22Rv1 (cell line): ENCODE results near the gene GNG3.

ENCODE experiments used
- CTCF ChIP-seq: fragments of 450-650 bp; IDR thresholded peaks from 2 replicates; pipeline ENCODE4 v1.5.1; 2017; ENCODE audit warnings: mild to moderate bottlenecking
- ZFX ChIP-seq: fragments of 450-650 bp; IDR thresholded peaks from 2 replicates; pipeline ENCODE4 v1.6.1; 2017; ENCODE audit warnings: antibody characterized with exemption, borderline replicate concordance

DNA sequence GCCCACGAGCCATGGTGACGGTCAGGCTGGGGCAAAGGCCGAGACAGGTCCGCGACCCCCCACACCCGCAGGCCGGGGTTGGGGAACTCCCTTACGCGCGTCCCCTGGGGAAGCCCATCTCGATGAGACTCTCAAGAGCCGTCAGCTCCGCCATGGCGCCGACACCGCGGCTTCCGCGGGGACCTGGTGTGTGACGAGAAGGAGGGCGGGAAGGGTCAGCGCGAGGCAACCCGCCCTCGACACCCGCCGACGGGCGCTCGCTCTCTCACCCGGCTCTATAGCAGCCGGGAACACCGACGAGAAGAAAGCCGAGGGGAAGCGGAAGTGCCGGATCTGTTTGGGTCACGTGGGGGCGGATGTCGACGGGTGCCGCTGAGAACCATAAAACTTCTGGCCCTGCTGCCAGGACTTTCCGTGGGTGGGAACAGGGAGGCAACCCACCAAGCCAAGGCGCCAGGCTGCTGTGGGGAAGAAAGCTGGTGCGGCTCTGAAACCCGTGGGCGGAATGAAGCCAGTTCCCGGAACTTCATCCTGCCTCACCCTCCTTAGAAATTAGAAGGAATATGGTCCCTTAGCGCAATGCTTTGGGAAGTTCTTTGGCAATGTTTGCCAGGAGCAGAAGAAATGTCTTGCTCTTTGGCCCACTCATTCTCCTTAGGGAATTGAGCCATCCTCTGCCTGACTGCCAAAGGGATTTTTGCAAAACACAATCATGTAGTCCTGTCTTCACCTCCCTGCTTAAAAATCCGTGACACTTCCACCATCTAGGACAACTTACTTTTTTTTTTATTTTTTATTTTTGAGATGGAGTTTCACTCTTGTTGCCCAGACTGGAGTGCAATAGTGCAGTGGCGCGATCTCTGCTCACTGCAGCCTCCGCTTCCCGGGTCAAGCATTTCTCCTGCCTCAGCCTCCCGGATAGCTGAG lies 28.4 kb upstream of the GNG3 start, which contains the start of gene UBXN1:
- TF ChIP-seq CTCF (no peak), ZFX (no peak)
